ENCODE data around the gene WNT7A.

WNT7A gene

DNA sequence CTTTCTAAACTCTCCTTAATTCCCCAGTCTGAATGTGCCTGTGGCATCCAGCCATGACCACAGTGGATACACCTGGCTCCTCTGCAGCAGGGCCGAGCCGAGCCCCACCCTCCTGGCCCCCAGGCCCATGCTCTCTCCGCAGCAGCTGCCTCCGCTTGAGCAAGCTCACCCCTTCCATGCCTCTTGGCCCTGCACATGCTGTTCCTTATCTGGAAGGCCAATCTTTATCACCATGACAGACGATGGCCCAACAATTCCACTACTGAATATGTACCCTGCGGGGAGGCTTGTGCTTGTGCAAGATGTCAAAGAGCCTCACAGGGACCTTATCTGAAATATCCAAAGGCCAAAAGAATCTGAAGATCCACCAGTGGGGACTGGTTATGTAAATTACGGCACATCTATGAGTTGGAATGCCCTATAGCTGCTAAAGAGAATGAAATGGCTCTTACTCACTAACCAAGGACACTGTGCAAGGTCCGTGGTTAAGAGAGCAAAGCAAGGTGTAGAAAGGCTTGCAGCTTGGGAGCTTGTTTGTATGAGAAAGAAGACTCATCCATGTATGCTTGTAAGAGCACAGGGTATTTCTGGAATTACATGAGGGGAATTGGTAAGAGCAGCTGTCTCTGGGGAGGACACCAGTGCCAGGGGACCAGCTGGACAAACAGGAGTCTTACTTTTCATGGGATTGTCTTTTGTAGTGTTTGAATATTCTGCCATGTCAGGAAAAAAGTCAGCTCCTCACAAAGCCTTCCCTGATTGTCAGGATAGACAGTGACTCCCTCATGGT, 55.2 kb downstream of the WNT7A start:
- H3K27ac ChIP-seq, result no peak overlapping the region
- TF ChIP-seq, protein P1, sequence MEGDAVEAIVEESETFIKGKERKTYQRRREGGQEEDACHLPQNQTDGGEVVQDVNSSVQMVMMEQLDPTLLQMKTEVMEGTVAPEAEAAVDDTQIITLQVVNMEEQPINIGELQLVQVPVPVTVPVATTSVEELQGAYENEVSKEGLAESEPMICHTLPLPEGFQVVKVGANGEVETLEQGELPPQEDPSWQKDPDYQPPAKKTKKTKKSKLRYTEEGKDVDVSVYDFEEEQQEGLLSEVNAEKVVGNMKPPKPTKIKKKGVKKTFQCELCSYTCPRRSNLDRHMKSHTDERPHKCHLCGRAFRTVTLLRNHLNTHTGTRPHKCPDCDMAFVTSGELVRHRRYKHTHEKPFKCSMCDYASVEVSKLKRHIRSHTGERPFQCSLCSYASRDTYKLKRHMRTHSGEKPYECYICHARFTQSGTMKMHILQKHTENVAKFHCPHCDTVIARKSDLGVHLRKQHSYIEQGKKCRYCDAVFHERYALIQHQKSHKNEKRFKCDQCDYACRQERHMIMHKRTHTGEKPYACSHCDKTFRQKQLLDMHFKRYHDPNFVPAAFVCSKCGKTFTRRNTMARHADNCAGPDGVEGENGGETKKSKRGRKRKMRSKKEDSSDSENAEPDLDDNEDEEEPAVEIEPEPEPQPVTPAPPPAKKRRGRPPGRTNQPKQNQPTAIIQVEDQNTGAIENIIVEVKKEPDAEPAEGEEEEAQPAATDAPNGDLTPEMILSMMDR (conservative IDR thresholded peaks at IDR 0.05), result no peak

DNA sequence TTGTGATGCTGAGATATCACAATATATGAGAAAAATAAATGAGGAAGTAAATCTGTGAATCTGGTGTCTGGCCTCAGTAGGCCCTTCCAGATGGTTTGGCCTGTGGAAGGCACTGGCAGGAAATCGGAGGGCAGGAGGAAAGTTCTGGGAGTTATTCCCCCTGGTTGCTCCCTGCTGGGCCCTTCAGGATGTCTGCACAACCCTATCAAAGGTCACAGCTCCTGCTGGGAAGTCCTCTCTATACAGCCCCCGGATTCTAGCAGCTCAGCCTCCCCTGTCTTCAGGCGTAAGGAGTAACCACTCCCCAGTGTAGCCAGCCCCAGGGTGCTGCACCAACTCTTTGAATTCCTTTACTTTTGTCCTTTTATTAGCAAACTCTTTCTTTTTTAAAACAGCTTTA, 56.2 kb downstream of the WNT7A start:
- H3K27ac ChIP-seq, result no peak overlapping the region
- TF ChIP-seq, protein P1 (conservative IDR thresholded peaks at IDR 0.05), result no peak

DNA sequence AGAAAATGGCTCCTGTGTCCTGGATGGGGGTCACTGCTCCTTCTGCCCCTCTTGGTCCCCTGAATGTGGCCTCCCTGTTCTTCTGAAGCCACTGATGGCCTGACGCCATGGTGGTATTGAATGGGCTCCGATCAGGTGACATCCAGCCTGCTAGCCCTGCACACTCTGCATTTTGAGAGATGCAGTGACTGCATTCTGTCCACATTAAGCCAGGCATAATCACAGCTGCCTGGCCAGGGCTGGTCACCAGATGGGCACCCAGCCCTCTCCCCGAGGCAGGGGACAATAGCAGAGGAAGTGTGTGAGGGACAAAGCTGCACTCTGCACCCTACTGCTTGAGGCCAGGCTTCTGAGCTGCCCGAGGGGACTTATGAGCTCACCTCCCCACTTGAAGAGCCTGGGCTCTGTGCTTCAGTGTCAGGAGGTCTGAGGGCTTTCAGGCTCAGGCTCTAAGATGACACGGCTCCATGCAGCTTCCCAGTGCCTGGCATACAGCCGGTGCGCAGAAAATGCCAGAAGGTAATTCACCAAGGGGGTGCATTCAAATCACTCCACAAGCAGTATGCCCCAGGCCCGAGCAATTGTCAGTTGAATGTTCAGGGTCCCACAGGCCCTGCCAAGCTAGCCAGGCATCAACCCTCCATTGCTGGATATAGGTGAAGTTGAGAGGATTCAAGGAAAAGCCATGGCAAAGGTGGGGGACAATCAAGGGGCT, 56.8 kb downstream of the WNT7A start:
- TF ChIP-seq, protein P1 (conservative IDR thresholded peaks at IDR 0.05), result no peak
- no peak overlapping the region for H3K27ac ChIP-seq

DNA sequence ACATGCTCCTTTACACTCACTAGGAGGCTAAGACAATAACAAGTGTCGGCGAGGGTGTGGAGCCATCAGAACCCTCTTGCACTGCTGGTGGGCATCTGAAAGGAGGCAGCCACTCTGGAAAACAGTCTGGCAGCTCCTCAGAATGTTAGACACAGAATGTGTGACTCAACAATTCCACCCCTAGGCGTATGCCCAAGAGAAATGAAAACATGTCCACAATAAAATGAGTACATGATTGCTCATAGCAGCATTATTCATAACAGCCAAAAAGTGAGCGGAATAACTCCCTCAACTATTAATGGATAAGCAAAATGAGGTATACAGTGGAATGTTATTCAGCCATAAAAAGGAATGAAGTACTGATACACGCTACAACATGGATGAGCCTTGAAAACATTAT, 57.8 kb downstream of the WNT7A start:
- no peak overlapping the region for H3K27ac ChIP-seq
- TF ChIP-seq, protein P1 (conservative IDR thresholded peaks at IDR 0.05), result no peak

DNA sequence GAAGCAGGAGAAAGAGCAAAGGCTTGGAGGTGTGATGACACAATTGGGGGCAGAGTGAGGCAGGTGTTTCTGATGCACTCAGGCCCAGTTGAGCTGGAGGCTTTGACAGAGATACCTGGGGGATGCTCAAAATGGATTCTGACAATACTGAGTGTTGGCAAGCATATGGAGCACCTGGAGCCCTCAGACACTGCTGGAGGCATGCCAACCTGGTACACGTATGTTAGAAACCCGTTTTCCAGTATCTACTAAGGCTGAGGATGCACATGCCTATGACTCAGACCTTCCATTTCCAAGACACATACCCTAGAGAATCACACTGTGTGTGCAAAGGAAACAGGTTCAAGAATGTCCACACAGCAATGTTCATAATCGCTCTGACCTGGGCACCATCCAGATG, 58.7 kb downstream of the WNT7A start:
- H3K27ac ChIP-seq, result no peak overlapping the region
- TF ChIP-seq, protein P1 (conservative IDR thresholded peaks at IDR 0.05), result no peak

DNA sequence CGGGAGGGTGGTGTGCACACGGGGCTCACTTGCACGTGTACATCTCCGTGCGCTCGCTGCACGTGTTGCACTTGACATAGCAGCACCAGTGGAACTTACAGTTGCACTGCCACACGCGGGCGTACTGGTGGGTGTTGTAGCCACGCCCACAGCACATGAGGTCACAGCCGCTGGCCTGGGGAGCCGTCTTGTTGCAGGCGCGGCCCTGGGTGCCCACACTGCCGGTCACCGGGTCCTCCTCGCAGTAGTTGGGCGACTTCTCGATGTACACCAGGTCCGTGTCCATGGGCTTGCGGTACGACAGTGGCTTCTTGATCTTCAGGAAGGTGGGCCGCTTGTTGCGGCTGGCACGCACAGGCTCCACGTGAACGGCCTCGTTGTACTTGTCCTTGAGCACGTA, 61.0 kb downstream of the WNT7A start:
- no peak overlapping the region for H3K27ac ChIP-seq
- TF ChIP-seq, protein P1 (conservative IDR thresholded peaks at IDR 0.05), result no peak

DNA sequence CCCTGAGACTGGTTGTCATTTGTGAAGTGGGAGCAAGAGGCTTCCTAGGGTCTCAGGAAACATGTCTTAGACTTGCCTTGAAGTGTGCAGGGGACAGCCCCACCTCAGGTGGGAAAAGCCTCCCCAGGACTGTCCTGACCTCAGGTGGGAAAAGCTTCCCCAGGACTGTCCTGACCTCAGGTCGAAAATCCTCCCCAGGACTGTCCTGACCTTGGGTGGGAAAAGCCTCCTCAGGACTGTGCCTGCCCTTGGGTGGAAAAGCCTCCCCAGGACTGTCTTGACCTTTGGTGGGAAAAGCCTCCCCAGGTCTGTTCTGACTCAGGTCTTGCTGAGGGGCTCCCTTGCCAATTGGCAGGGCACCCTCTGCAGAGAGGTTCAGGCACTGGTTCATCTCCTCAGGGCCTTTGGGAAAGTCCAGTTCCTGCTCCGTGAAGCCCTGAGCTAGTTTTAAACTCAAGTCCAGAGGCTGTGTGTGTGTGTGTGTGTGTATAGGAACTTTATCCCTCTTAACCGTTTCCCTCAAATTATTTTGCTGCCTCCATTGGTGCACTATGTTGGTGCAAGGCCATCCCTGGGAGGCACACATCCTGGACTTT, 64.7 kb downstream of the WNT7A start:
- H3K27ac ChIP-seq, result no peak overlapping the region
- TF ChIP-seq, protein P1 (conservative IDR thresholded peaks at IDR 0.05), result no peak

Data from VCaP (cell line).